Activated CD4-positive, alpha-beta memory T cell treated with anti-CD3 and anti-CD28 coated beads, Interleukin-2, amount 10 ng/mL, durations not matched to agents 7 days and 5 days (primary cell): ENCODE measurements around the gene MED7. TPM values are rescaled to one million over a fixed set of nuclear protein-coding genes. Genes with fewer than 3 reads are reported as not detected.

ENCODE experiments used
- CTCF ChIA-PET: fragments of 350-600 bp; sonication (Branson Sonifier 250); formaldehyde crosslinking; loops from one replicate; lab custom pipeline; 2021; ENCODE audit warnings: antibody characterized with exemption, inconsistent platforms; lab: Charles Lee
- POLR2A ChIA-PET: fragments of 350-600 bp; sonication (Branson Sonifier 250); formaldehyde crosslinking; loops from one replicate; lab custom pipeline; 2021; ENCODE audit warnings: antibody characterized with exemption; lab: Charles Lee
- DNase-seq: peaks from one replicate; pipeline ENCODE4 v3.0.0-alpha.2; 2020
- H3K27ac Mint-ChIP-seq: one replicate; pipeline ENCODE4 v1.8.0; 2021; ENCODE audit warnings: mild to moderate bottlenecking, mixed read lengths
- H3K27me3 Mint-ChIP-seq: one replicate; pipeline ENCODE4 v1.8.0; 2021; ENCODE audit warnings: mixed read lengths
- H3K36me3 Mint-ChIP-seq: one replicate; pipeline ENCODE4 v1.8.0; 2021; ENCODE audit warnings: low read depth, mixed read lengths
- H3K4me1 Mint-ChIP-seq: one replicate; pipeline ENCODE4 v1.8.0; 2021; ENCODE audit warnings: mixed read lengths
- H3K4me3 Mint-ChIP-seq: one replicate; pipeline ENCODE4 v1.8.0; 2021; ENCODE audit warnings: mild to moderate bottlenecking, mixed read lengths
- H3K9me3 Mint-ChIP-seq: one replicate; pipeline ENCODE4 v1.8.0; 2021; ENCODE audit warnings: mixed read lengths
- total RNA-seq, 2 experiments: library from RNA; stranded (reverse); gene quantifications; one replicate each; pipeline ENCODE4 v1.2.3, GENCODE V29; 2021

Gene MED7
- total RNA-seq, 2 experiments from 2014 or later: 16.8 to 17.7 TPM

DNA sequence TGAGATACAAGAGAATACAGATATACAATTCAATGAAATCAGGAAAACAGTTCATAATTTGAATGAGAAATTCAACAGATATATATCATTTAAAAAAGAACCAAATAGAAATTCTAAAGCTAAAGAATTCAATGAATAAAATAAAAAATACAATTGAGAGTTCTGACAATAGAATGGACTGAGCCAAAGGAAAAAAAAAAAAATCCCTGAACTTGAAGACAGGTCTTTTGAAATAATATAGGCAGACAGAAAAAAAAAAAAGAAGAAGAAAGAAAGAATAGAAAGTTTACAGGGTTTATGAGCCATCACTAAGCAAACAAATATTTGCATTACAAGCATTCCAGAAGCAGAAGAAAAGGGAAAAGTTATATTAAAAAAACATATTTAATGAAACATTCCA lies 21.0 kb downstream of the MED7 start:
- CTCF ChIA-PET: interaction anchor here (1.1 to 1.7 kb wide), 2 partner anchors 10 to 11 kb away, joined by 4 to 5 read pairs; no protein-coding TSS in a partner anchor

GRCh38 chr5:157120102-157120501 lies 22.6 kb downstream of the MED7 start:
- Mint-ChIP-seq H3K36me3 (peaks cover 28% of the 10 kb centered on the region), H3K27me3 (peaks cover 2% of the 10 kb centered on the region), H3K4me1 (peaks cover 16% of the 10 kb centered on the region), H3K27ac (no peak overlapping the region), H3K4me3 (no peak overlapping the region), H3K9me3 (peaks cover 17% of the 10 kb centered on the region)
- POLR2A ChIA-PET: interaction anchor here (1.4 kb wide), 2 partner anchors 12 to 22 kb away, joined by 3 to 5 read pairs; partner anchors contain the start of gene HAVCR2
- CTCF ChIA-PET: no interaction called here
- DNase-seq: no peak

More for the DNA sequence above, 21.0 kb downstream of the MED7 start:
- peaks cover 17% of the 10 kb centered on the region for H3K9me3 Mint-ChIP-seq
- H3K27ac Mint-ChIP-seq: no peak overlapping the region
- peaks cover 5% of the 10 kb centered on the region for H3K27me3 Mint-ChIP-seq
- H3K4me1 Mint-ChIP-seq: peaks cover 3% of the 10 kb centered on the region
- POLR2A ChIA-PET: no interaction called here
- peaks cover 28% of the 10 kb centered on the region for H3K36me3 Mint-ChIP-seq
- DNase-seq: no peak
- no peak overlapping the region for H3K4me3 Mint-ChIP-seq

GRCh38 chr5:157116483-157116954 lies 26.1 kb downstream of the MED7 start:
- Mint-ChIP-seq H3K27ac (no peak overlapping the region), H3K4me1 (peaks cover 36% of the 10 kb centered on the region), H3K27me3 (no peaks in the 10 kb centered on the region), H3K9me3 (peaks cover 9% of the 10 kb centered on the region), H3K36me3 (peaks cover 13% of the 10 kb centered on the region), H3K4me3 (no peak overlapping the region)
- ChIA-PET POLR2A (interaction anchor here (1.1 to 1.8 kb wide), 4 partner anchors 8 to 44 kb away, joined by 3 to 18 read pairs (median 4); partner anchors contain the start of gene MED7), CTCF (interaction anchor here (0.6 to 1.3 kb wide), 2 partner anchors 14 to 15 kb away, joined by 4 to 6 read pairs; no protein-coding TSS in a partner anchor)
- DNase-seq: no peak

- Mint-ChIP-seq H3K27ac (no peak overlapping the region), H3K4me3 (no peak overlapping the region), H3K4me1 (peaks cover 42% of the 10 kb centered on the region), H3K27me3 (no peaks in the 10 kb centered on the region), H3K9me3 (peaks cover 2% of the 10 kb centered on the region), H3K36me3 (peaks cover 4% of the 10 kb centered on the region)
- POLR2A ChIA-PET: interaction anchor here (1.2 to 1.8 kb wide), 2 partner anchors 12 to 27 kb away, joined by 4 to 18 read pairs; partner anchors contain the start of gene MED7
- no peak for DNase-seq
- CTCF ChIA-PET: interaction anchor here (0.9 to 1.3 kb wide), 2 partner anchors 10 to 16 kb away, joined by 3 to 4 read pairs; no protein-coding TSS in a partner anchor
Observed at GRCh38 chr5:157115502-157115901, 27.2 kb downstream of the MED7 start.

GRCh38 chr5:157115012-157115411 lies 27.7 kb downstream of the MED7 start:
- Mint-ChIP-seq H3K27me3 (no peaks in the 10 kb centered on the region), H3K36me3 (peaks cover 1% of the 10 kb centered on the region), H3K9me3 (peaks cover 2% of the 10 kb centered on the region), H3K4me1 (peaks cover 44% of the 10 kb centered on the region), H3K4me3 (no peak overlapping the region), H3K27ac (no peak overlapping the region)
- ChIA-PET POLR2A (interaction anchor here (1.8 kb wide), 1 partner anchor 27 kb away, joined by 18 read pairs; the partner anchor contains the start of gene MED7), CTCF (interaction anchor here (0.7 to 0.9 kb wide), 2 partner anchors 10 to 173 kb away, joined by 3 read pairs; no protein-coding TSS in a partner anchor)
- no peak for DNase-seq

- ChIA-PET POLR2A (interaction anchor here (2.6 kb wide), 1 partner anchor 29 kb away, joined by 12 read pairs; the partner anchor contains the start of gene MED7), CTCF (no interaction called here)
- Mint-ChIP-seq H3K4me3 (no peak overlapping the region), H3K27me3 (no peaks in the 10 kb centered on the region), H3K27ac (peak overlapping the region; percentile 4), H3K36me3 (peaks cover 7% of the 10 kb centered on the region), H3K4me1 (peaks cover 61% of the 10 kb centered on the region), H3K9me3 (peaks cover 2% of the 10 kb centered on the region)
- no peak for DNase-seq
Observed at GRCh38 chr5:157113002-157113401, 29.7 kb downstream of the MED7 start.

DNA sequence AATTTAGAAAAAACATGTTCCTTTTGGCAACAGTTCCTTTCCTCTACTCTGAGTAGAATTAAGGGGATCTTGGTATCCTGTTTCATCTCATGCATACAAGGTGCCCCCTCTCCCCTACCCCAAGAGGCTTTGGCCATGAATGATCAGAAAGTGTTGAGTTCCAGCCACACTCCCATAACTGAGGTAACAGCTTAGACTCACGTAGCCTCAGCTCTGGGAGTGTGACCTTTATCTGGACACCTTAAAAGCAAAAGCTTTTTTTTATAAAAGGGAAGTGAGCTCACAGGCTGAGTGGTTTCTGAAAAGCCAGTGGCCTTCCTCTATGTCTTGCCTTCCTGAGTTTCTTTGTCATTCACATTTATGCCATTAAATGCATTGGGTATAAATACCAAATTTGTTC lies 32.9 kb downstream of the MED7 start:
- peak overlapping the region; percentile 96 for H3K27ac Mint-ChIP-seq
- DNase-seq: peak; percentile 53
- peak overlapping the region; percentile 88 for H3K4me3 Mint-ChIP-seq
- H3K36me3 Mint-ChIP-seq: peaks cover 35% of the 10 kb centered on the region
- H3K4me1 Mint-ChIP-seq: peaks cover 68% of the 10 kb centered on the region
- H3K27me3 Mint-ChIP-seq: no peaks in the 10 kb centered on the region
- H3K9me3 Mint-ChIP-seq: peaks cover 2% of the 10 kb centered on the region
- ChIA-PET CTCF (interaction anchor here (0.6 to 2.9 kb wide), 4 partner anchors 23 to 85 kb away, joined by 3 to 17 read pairs (median 13); partner anchors contain the start of gene MED7), POLR2A (interaction anchor here (0.6 to 4.4 kb wide), 6 partner anchors 22 to 168 kb away, joined by 3 to 74 read pairs (median 5); partner anchors contain the start of genes ITK and MED7)

DNA sequence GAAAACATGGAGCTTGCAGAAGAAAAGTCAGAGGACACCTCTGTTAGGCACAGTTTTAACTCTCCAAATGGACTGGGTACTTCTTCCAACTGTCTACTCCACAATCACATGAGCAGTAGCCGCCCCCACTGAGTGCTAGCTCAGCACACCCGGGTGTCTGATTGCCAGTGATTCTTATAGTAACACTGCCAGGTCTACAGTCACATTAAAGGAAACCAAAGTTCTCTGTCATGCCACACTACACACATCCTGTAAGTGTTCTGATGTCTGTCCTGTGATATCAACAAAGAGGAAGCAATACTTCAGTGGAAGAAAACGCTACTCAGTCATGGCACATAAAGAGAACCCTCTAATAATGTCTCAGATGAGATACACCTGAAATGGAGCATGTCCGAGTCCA lies 33.7 kb downstream of the MED7 start, which contains the start of gene HAVCR2:
HAVCR2 (minus strand) TSS at position 69 of the 400 bp plus-strand sequence; CDS start at position 8, 61 bp downstream.
- ChIA-PET CTCF (interaction anchor here (1.0 to 2.9 kb wide), 6 partner anchors 24 to 167 kb away, joined by 3 to 17 read pairs (median 6); partner anchors contain the start of gene MED7), POLR2A (interaction anchor here (0.6 to 4.4 kb wide), 16 partner anchors 8 to 195 kb away, joined by 3 to 74 read pairs (median 4); partner anchors contain the start of gene MED7)
- Mint-ChIP-seq H3K27me3 (no peaks in the 10 kb centered on the region), H3K36me3 (peaks cover 42% of the 10 kb centered on the region), H3K9me3 (peaks cover 2% of the 10 kb centered on the region), H3K27ac (peak within 1 kb of the TSS; percentile 96), H3K4me1 (peaks cover 70% of the 10 kb centered on the region), H3K4me3 (peak within 1 kb of the TSS; percentile 88)
- DNase-seq: peak; percentile 82

DNA sequence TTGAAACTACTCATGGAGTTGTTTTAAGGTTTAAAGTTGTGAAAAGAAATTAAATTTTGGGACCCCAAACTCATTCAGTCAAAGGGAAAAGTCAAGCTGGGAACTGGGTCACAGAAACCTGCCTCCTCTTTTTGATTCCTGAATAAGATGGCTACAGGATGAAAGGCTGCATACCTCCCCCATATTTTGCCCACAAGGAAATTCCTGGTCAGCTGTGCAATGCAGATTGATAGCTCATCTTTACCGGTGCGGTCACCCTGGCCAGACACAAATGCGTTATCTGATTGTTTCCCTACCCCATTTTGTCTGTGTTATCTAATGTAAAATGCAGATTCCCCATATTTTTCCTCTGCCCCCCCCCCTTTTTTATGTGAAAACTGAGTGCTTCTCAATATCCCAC lies 35.2 kb downstream of the MED7 start:
- POLR2A ChIA-PET: interaction anchor here (0.6 to 4.4 kb wide), 8 partner anchors 10 to 187 kb away, joined by 3 to 74 read pairs (median 4); partner anchors contain the start of gene MED7
- DNase-seq: no peak
- CTCF ChIA-PET: interaction anchor here (0.8 to 2.9 kb wide), 3 partner anchors 27 to 83 kb away, joined by 3 to 17 read pairs (median 4); no protein-coding TSS in a partner anchor
- peak overlapping the region; percentile 78 for H3K27ac Mint-ChIP-seq
- H3K9me3 Mint-ChIP-seq: no peaks in the 10 kb centered on the region
- no peaks in the 10 kb centered on the region for H3K27me3 Mint-ChIP-seq
- peaks cover 63% of the 10 kb centered on the region for H3K4me1 Mint-ChIP-seq
- H3K4me3 Mint-ChIP-seq: peak overlapping the region; percentile 88
- H3K36me3 Mint-ChIP-seq: peaks cover 57% of the 10 kb centered on the region

GRCh38 chr5:157106630-157107461 lies 35.8 kb downstream of the MED7 start:
- CTCF ChIA-PET: interaction anchor here (0.8 kb wide), 1 partner anchor 28 kb away, joined by 3 read pairs; no protein-coding TSS in a partner anchor
- Mint-ChIP-seq H3K27ac (peak overlapping the region; percentile 78), H3K9me3 (no peaks in the 10 kb centered on the region), H3K4me3 (peak overlapping the region; percentile 88), H3K36me3 (peaks cover 63% of the 10 kb centered on the region), H3K4me1 (peaks cover 63% of the 10 kb centered on the region), H3K27me3 (no peaks in the 10 kb centered on the region)
- POLR2A ChIA-PET: interaction anchor here (0.6 to 4.4 kb wide), 5 partner anchors 32 to 186 kb away, joined by 3 to 74 read pairs (median 12); partner anchors contain the start of gene MED7
- peak; percentile 56 for DNase-seq

DNA sequence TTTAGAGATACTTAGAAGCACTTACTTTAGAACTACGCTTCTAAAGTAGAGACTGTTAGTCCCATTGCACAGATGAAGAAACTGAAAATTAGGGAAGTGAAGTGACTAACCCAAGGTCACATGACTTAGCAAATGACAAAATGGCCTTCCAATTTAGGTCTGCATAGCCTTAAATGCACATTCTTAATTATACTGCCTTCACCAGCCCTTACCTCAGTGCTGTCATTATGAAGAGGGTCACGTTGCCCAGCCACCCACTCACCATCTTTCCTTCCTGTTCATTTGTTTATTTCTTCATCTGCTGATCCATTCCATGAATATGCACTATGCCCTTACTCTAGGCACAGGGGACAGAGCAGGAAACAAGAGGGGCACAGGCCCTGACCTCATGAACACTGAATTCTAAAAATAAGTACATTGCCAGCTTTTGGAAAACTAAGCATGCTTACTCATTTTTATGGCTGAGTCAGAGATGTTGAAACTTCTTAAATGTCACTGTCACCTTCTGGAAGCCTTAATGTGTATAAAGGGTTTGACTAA lies 42.5 kb downstream of the MED7 start:
- Mint-ChIP-seq H3K27ac (peak overlapping the region; percentile 76), H3K9me3 (no peaks in the 10 kb centered on the region), H3K27me3 (no peaks in the 10 kb centered on the region), H3K4me3 (no peak overlapping the region), H3K36me3 (peaks cover 68% of the 10 kb centered on the region), H3K4me1 (peaks cover 39% of the 10 kb centered on the region)
- ChIA-PET POLR2A (no interaction called here), CTCF (no interaction called here)
- DNase-seq: peak; percentile 21
